Measurements from ENCODE around the gene IGF1R.
A peak's percentile ranks its signal among the peaks of the same experiment; 100 is the strongest.
"Not testable (repeated sequence)": the region's sequence is repeated elsewhere in the genome, so short reads cannot be mapped to it uniquely, and the experiment has no call there.

Gene IGF1R

DNA sequence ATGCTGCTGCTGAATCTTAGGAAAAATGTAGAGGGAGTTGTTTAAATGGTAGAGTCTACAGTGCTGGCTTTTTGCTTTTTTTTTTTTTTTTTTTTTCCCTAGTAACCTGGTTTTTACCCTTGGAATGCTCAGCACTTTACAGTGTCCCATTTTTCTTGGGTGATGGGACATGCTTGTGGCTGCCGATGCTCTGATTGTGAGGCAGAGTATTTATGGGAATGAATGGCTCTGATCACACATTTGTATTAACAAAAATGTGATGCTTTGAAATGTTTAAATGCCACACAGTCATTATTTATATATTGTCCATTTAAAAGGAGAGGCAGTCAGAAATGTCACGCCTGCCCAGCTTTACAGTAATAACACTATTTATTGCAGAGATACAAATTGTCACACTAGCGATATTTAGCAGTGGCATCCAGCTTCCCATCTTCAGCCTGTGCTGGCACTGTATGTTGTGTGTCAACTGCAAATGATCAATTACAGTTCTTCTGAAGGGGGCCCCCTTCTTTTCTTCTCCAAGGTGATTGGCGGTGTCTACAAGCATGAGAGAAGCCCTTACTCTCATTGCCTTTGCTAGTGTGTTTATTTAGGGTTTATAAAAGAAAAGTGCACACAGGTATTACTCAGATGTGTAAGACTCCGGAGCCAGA, 30.9 kb upstream of the IGF1R start:
- Histone ChIP-seq H3K9me3 (ENCODE audit: control insufficient read depth in 2 of 2, low read length in 2 of 2) (no peaks in the 10 kb centered on the region), H3K4me1 (ENCODE audit: control insufficient read depth in 2 of 2, insufficient read depth in 2 of 2, low read length in 2 of 2) (no peaks in the 10 kb centered on the region), H3K27me3 (ENCODE audit: control insufficient read depth in 2 of 2, insufficient read depth in 2 of 2, low read length in 2 of 2) (peaks cover 5 to 18% of the 10 kb centered on the region in 2 donors)

GRCh38 chr15:98618576-98618975, 29.8 kb upstream of the IGF1R start:
- not testable (repeated sequence) for H3K27ac ChIP-seq (ENCODE audit: low read depth in 2 of 2, low read length in 2 of 2); H3K9ac ChIP-seq (ENCODE audit: low read depth in 1 of 2, low read length in 2 of 2); H3K4me3 ChIP-seq (ENCODE audit: low read length in 2 of 2); H3K9me3 ChIP-seq (ENCODE audit: control insufficient read depth in 2 of 2, low read length in 2 of 2); H3K4me1 ChIP-seq (ENCODE audit: control insufficient read depth in 2 of 2, insufficient read depth in 2 of 2, low read length in 2 of 2); H3K36me3 ChIP-seq (ENCODE audit: control insufficient read depth in 2 of 2, insufficient read depth in 2 of 2, low read length in 2 of 2)
- H3K27me3 ChIP-seq (ENCODE audit: control insufficient read depth in 2 of 2, insufficient read depth in 2 of 2, low read length in 2 of 2): peaks cover 5 to 18% of the 10 kb centered on the region in 2 donors

More for the DNA sequence above, 30.9 kb upstream of the IGF1R start:
- Histone ChIP-seq H3K9ac (ENCODE audit: low read depth in 1 of 2, low read length in 2 of 2) (no peak overlapping the region), H3K4me3 (ENCODE audit: low read length in 2 of 2) (no peak overlapping the region), H3K36me3 (ENCODE audit: control insufficient read depth in 2 of 2, insufficient read depth in 2 of 2, low read length in 2 of 2) (no peaks in the 10 kb centered on the region), H3K27ac (ENCODE audit: low read depth in 2 of 2, low read length in 2 of 2) (no peak overlapping the region)

DNA sequence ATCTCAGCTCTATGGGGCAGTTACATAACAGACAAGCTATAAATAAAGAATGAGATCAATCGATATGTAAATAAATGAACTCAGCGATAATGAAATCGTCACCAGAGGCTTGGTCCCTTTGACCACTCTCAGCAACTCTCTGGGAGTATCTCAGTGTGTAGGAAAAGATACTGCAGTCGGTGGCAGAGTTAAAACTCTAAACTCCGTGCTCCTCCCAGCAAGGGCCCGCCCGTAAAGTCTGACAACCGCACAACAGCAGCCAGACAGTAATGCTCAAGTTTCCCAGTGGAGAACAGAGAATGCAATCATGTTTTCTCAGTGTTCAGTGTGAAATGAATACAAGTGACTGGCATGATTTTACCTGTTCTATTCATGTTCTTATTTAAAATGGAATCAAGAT, 28.3 kb upstream of the IGF1R start:
- H3K27ac ChIP-seq (ENCODE audit: low read depth in 2 of 2, low read length in 2 of 2): no peak overlapping the region
- H3K9me3 ChIP-seq (ENCODE audit: control insufficient read depth in 2 of 2, low read length in 2 of 2): no peaks in the 10 kb centered on the region
- H3K36me3 ChIP-seq (ENCODE audit: control insufficient read depth in 2 of 2, insufficient read depth in 2 of 2, low read length in 2 of 2): no peaks in the 10 kb centered on the region
- no peak overlapping the region for H3K9ac ChIP-seq (ENCODE audit: low read depth in 1 of 2, low read length in 2 of 2)
- H3K4me1 ChIP-seq (ENCODE audit: control insufficient read depth in 2 of 2, insufficient read depth in 2 of 2, low read length in 2 of 2): no peaks in the 10 kb centered on the region
- peaks cover 5 to 21% of the 10 kb centered on the region in 2 donors for H3K27me3 ChIP-seq (ENCODE audit: control insufficient read depth in 2 of 2, insufficient read depth in 2 of 2, low read length in 2 of 2)
- H3K4me3 ChIP-seq (ENCODE audit: low read length in 2 of 2): no peak overlapping the region

- Histone ChIP-seq H3K27me3 (ENCODE audit: control insufficient read depth in 2 of 2, insufficient read depth in 2 of 2, low read length in 2 of 2) (peaks cover 5 to 21% of the 10 kb centered on the region in 2 donors), H3K4me1 (ENCODE audit: control insufficient read depth in 2 of 2, insufficient read depth in 2 of 2, low read length in 2 of 2) (no peaks in the 10 kb centered on the region), H3K9ac (ENCODE audit: low read depth in 1 of 2, low read length in 2 of 2) (no peak overlapping the region), H3K36me3 (ENCODE audit: control insufficient read depth in 2 of 2, insufficient read depth in 2 of 2, low read length in 2 of 2) (no peaks in the 10 kb centered on the region), H3K27ac (ENCODE audit: low read depth in 2 of 2, low read length in 2 of 2) (no peak overlapping the region), H3K9me3 (ENCODE audit: control insufficient read depth in 2 of 2, low read length in 2 of 2) (no peaks in the 10 kb centered on the region), H3K4me3 (ENCODE audit: low read length in 2 of 2) (no peak overlapping the region)
Observed at GRCh38 chr15:98621021-98621420, 27.3 kb upstream of the IGF1R start.

DNA sequence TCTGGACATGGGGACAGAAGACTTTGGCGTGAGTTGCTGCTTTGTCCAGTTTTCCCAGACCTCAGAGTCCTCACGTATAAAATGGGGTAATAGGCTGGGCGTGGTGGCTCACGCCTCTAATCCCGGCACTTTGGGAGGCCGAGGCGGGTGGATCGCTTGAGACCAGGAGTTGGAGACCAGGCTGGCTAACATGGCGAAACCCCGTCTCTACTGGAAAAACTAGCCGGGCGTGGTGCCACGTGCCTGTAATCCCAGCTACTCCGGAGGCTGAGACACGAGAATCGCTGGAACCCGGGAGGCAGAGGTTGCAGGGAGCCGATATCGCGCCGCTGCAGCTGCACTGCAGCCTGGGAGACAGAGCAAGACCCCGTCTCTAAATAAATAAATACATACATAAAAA, 22.7 kb upstream of the IGF1R start:
- no peak overlapping the region for H3K9ac ChIP-seq (ENCODE audit: low read depth in 1 of 2, low read length in 2 of 2)
- no peaks in the 10 kb centered on the region for H3K4me1 ChIP-seq (ENCODE audit: control insufficient read depth in 2 of 2, insufficient read depth in 2 of 2, low read length in 2 of 2)
- H3K4me3 ChIP-seq (ENCODE audit: low read length in 2 of 2): no peak overlapping the region
- H3K27ac ChIP-seq (ENCODE audit: low read depth in 2 of 2, low read length in 2 of 2): no peak overlapping the region
- peaks cover 0 to 13% of the 10 kb centered on the region in 2 donors for H3K27me3 ChIP-seq (ENCODE audit: control insufficient read depth in 2 of 2, insufficient read depth in 2 of 2, low read length in 2 of 2)
- H3K9me3 ChIP-seq (ENCODE audit: control insufficient read depth in 2 of 2, low read length in 2 of 2): no peaks in the 10 kb centered on the region
- no peaks in the 10 kb centered on the region for H3K36me3 ChIP-seq (ENCODE audit: control insufficient read depth in 2 of 2, insufficient read depth in 2 of 2, low read length in 2 of 2)

- no peaks in the 10 kb centered on the region for H3K4me1 ChIP-seq (ENCODE audit: control insufficient read depth in 2 of 2, insufficient read depth in 2 of 2, low read length in 2 of 2)
- no peak overlapping the region for H3K27ac ChIP-seq (ENCODE audit: low read depth in 2 of 2, low read length in 2 of 2)
- H3K27me3 ChIP-seq (ENCODE audit: control insufficient read depth in 2 of 2, insufficient read depth in 2 of 2, low read length in 2 of 2): peaks cover 0 to 9% of the 10 kb centered on the region in 2 donors
- H3K4me3 ChIP-seq (ENCODE audit: low read length in 2 of 2): no peak overlapping the region
- H3K36me3 ChIP-seq (ENCODE audit: control insufficient read depth in 2 of 2, insufficient read depth in 2 of 2, low read length in 2 of 2): no peaks in the 10 kb centered on the region
- H3K9ac ChIP-seq (ENCODE audit: low read depth in 1 of 2, low read length in 2 of 2): no peak overlapping the region
- H3K9me3 ChIP-seq (ENCODE audit: control insufficient read depth in 2 of 2, low read length in 2 of 2): no peaks in the 10 kb centered on the region
Observed at GRCh38 chr15:98626153-98626552, 22.2 kb upstream of the IGF1R start.

- Histone ChIP-seq H3K9me3 (ENCODE audit: control insufficient read depth in 2 of 2, low read length in 2 of 2) (no peaks in the 10 kb centered on the region), H3K4me3 (ENCODE audit: low read length in 2 of 2) (no peak overlapping the region), H3K27me3 (ENCODE audit: control insufficient read depth in 2 of 2, insufficient read depth in 2 of 2, low read length in 2 of 2) (peaks cover 0 to 2% of the 10 kb centered on the region in 2 donors), H3K9ac (ENCODE audit: low read depth in 1 of 2, low read length in 2 of 2) (no peak overlapping the region), H3K27ac (ENCODE audit: low read depth in 2 of 2, low read length in 2 of 2) (no peak overlapping the region), H3K36me3 (ENCODE audit: control insufficient read depth in 2 of 2, insufficient read depth in 2 of 2, low read length in 2 of 2) (no peaks in the 10 kb centered on the region), H3K4me1 (ENCODE audit: control insufficient read depth in 2 of 2, insufficient read depth in 2 of 2, low read length in 2 of 2) (no peaks in the 10 kb centered on the region)
Observed at GRCh38 chr15:98628216-98628615, 20.1 kb upstream of the IGF1R start.

- peaks cover 0 to 3% of the 10 kb centered on the region in 2 donors for H3K27me3 ChIP-seq (ENCODE audit: control insufficient read depth in 2 of 2, insufficient read depth in 2 of 2, low read length in 2 of 2)
- H3K9me3 ChIP-seq (ENCODE audit: control insufficient read depth in 2 of 2, low read length in 2 of 2): no peaks in the 10 kb centered on the region
- H3K36me3 ChIP-seq (ENCODE audit: control insufficient read depth in 2 of 2, insufficient read depth in 2 of 2, low read length in 2 of 2): no peaks in the 10 kb centered on the region
- no peak overlapping the region for H3K4me3 ChIP-seq (ENCODE audit: low read length in 2 of 2)
- H3K4me1 ChIP-seq (ENCODE audit: control insufficient read depth in 2 of 2, insufficient read depth in 2 of 2, low read length in 2 of 2): no peaks in the 10 kb centered on the region
- H3K27ac ChIP-seq (ENCODE audit: low read depth in 2 of 2, low read length in 2 of 2): no peak overlapping the region
- no peak overlapping the region for H3K9ac ChIP-seq (ENCODE audit: low read depth in 1 of 2, low read length in 2 of 2)
Observed at GRCh38 chr15:98635848-98636247, 12.5 kb upstream of the IGF1R start.

DNA sequence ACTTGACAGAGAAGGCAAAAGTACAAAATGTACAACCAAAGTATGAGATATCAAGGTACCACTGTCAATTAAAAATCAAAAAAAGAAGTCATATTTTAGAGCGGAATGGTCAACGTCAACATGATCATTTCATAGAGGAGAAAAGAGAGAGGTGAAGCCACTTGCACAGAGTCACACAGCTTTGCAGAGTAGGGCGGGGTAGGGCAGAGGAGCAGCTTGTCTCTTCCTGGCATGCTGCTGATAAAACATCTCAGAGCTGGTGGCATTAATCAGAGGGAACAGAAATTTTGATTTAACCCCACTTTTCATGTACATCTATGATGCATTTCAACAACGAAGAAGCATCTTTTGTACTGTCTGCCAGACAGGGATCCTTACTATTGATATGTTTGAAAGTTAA, 5.2 kb upstream of the IGF1R start:
- Histone ChIP-seq H3K27ac (ENCODE audit: low read depth in 2 of 2, low read length in 2 of 2) (no peak overlapping the region), H3K36me3 (ENCODE audit: control insufficient read depth in 2 of 2, insufficient read depth in 2 of 2, low read length in 2 of 2) (no peaks in the 10 kb centered on the region), H3K9ac (ENCODE audit: low read depth in 1 of 2, low read length in 2 of 2) (no peak overlapping the region), H3K27me3 (ENCODE audit: control insufficient read depth in 2 of 2, insufficient read depth in 2 of 2, low read length in 2 of 2) (peaks cover 0 to 3% of the 10 kb centered on the region in 2 donors), H3K4me3 (ENCODE audit: low read length in 2 of 2) (no peak overlapping the region), H3K9me3 (ENCODE audit: control insufficient read depth in 2 of 2, low read length in 2 of 2) (no peaks in the 10 kb centered on the region), H3K4me1 (ENCODE audit: control insufficient read depth in 2 of 2, insufficient read depth in 2 of 2, low read length in 2 of 2) (peaks cover 0 to 2% of the 10 kb centered on the region in 2 donors)

DNA sequence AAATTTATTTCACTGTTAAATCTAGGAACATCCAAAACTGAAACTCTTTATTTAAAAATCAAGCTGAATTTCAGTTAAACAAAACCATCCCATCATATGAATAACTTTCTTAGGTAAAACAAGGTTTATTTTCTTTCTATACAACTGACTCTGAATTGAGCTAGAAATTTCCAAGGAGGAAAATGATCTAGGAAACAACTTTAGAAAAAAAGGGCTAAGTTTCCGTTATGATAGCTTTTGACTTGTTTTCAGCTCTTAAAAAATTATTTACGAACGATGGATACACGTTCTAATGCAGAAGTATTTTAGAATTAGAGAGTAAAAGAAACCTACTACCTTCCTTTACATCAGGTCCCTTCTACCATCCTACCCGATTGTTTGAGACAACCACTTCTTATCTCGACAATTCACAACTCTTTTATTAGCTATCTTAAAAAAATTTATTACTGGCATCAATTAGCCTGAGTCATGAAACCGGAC, 1.8 kb upstream of the IGF1R start:
- no peak overlapping the region for H3K9ac ChIP-seq (ENCODE audit: low read depth in 1 of 2, low read length in 2 of 2)
- H3K27ac ChIP-seq (ENCODE audit: low read depth in 2 of 2, low read length in 2 of 2): no peak overlapping the region
- H3K27me3 ChIP-seq (ENCODE audit: control insufficient read depth in 2 of 2, insufficient read depth in 2 of 2, low read length in 2 of 2): peaks cover 4 to 6% of the 10 kb centered on the region in 2 donors
- no peaks in the 10 kb centered on the region for H3K9me3 ChIP-seq (ENCODE audit: control insufficient read depth in 2 of 2, low read length in 2 of 2)
- peaks cover 5 to 11% of the 10 kb centered on the region in 2 donors for H3K4me1 ChIP-seq (ENCODE audit: control insufficient read depth in 2 of 2, insufficient read depth in 2 of 2, low read length in 2 of 2)
- peak overlapping the region; percentile 71 to 76 for H3K4me3 ChIP-seq (ENCODE audit: low read length in 2 of 2)
- no peaks in the 10 kb centered on the region for H3K36me3 ChIP-seq (ENCODE audit: control insufficient read depth in 2 of 2, insufficient read depth in 2 of 2, low read length in 2 of 2)

Data from mucosa of rectum (tissue), 2 donors.